Mesothelial cell of epicardium (in vitro differentiated cells): Measurements from ENCODE around the gene ATP1B2. TPM values are rescaled to one million over a fixed set of nuclear protein-coding genes. Genes with fewer than 3 reads are reported as not detected.
A peak's percentile ranks its signal among the peaks of the same experiment; 100 is the strongest.
"Not testable (repeated sequence)": the region's sequence is repeated elsewhere in the genome, so short reads cannot be mapped to it uniquely, and the experiment has no call there.

Experiments
- DNase-seq, 2 experiments: peaks; one replicate each; pipeline ENCODE4 v3.0.0; 2021; ENCODE audit warnings: low spot score in 2 of 2; ENCODE audit not compliant: unreplicated experiment in 2 of 2
- H3K27ac Mint-ChIP-seq: 2 replicates; pipeline ENCODE4 v1.8.0; 2021; ENCODE audit warnings: mixed read lengths
- H3K27me3 Mint-ChIP-seq: 2 replicates; pipeline ENCODE4 v1.8.0; 2021; ENCODE audit warnings: low read depth, mixed read lengths
- H3K36me3 Mint-ChIP-seq: 2 replicates; pipeline ENCODE4 v1.8.0; 2021; ENCODE audit warnings: mixed read lengths
- H3K4me1 Mint-ChIP-seq: 2 replicates; pipeline ENCODE4 v1.8.0; 2021; ENCODE audit warnings: mixed read lengths
- H3K4me3 Mint-ChIP-seq: 2 replicates; pipeline ENCODE4 v1.8.0; 2021; ENCODE audit warnings: mild to moderate bottlenecking, moderate library complexity, mixed read lengths
- H3K9me3 Mint-ChIP-seq: 2 replicates; pipeline ENCODE4 v1.8.0; 2021; ENCODE audit warnings: mixed read lengths
- CTCF ChIP-seq: fragments of 200-600 bp; sonication (generic); IDR thresholded peaks from one replicate; pipeline ENCODE4 v1.5.0; 2021; ENCODE audit warnings: antibody characterized with exemption; ENCODE audit not compliant: unreplicated experiment
- total RNA-seq: library from RNA; stranded (reverse); gene quantifications from 3 replicates; pipeline ENCODE4 v1.2.1, GENCODE V29; 2021

ATP1B2 gene
- total RNA-seq, 1 donor from 2014 or later, result 10.2 TPM

- H3K9me3 Mint-ChIP-seq, result no peaks in the 10 kb centered on the region
- no peak overlapping the region for H3K4me3 Mint-ChIP-seq
- H3K27me3 Mint-ChIP-seq, result peaks cover 10% of the 10 kb centered on the region
These were observed 9.9 kb upstream of the ATP1B2 start for GRCh38 chr17:7640783-7641182.

GRCh38 chr17:7641635-7642034 is 9.1 kb upstream of the ATP1B2 start:
- H3K27ac Mint-ChIP-seq, H3K36me3 Mint-ChIP-seq, H3K4me3 Mint-ChIP-seq, H3K27me3 Mint-ChIP-seq, DNase-seq, H3K9me3 Mint-ChIP-seq, H3K4me1 Mint-ChIP-seq: not testable (repeated sequence)

More at GRCh38 chr17:7640783-7641182, 9.9 kb upstream of the ATP1B2 start:
- Mint-ChIP-seq H3K4me1 (no peaks in the 10 kb centered on the region), H3K27ac (no peak overlapping the region), H3K36me3 (no peaks in the 10 kb centered on the region)
- no peak for TF ChIP-seq CTCF
- DNase-seq, result no peak

- Mint-ChIP-seq H3K27ac (no peak overlapping the region), H3K4me1 (peaks cover 2% of the 10 kb centered on the region), H3K27me3 (peaks cover 23% of the 10 kb centered on the region), H3K36me3 (no peaks in the 10 kb centered on the region), H3K4me3 (no peak overlapping the region), H3K9me3 (no peaks in the 10 kb centered on the region)
- no peak for TF ChIP-seq CTCF
- DNase-seq, result no peak
These were observed 6.0 kb upstream of the ATP1B2 start for GRCh38 chr17:7644775-7645174.

GRCh38 chr17:7646457-7646856 is 4.3 kb upstream of the ATP1B2 start:
- no peak overlapping the region for H3K4me3 Mint-ChIP-seq
- H3K27me3 Mint-ChIP-seq, result peaks cover 33% of the 10 kb centered on the region
- peaks cover 15% of the 10 kb centered on the region for H3K4me1 Mint-ChIP-seq
- H3K36me3 Mint-ChIP-seq, result no peaks in the 10 kb centered on the region
- no peak for DNase-seq
- no peak overlapping the region for H3K27ac Mint-ChIP-seq
- H3K9me3 Mint-ChIP-seq, result no peaks in the 10 kb centered on the region
- TF ChIP-seq CTCF, result no peak

GRCh38 chr17:7647018-7647417 is 3.7 kb upstream of the ATP1B2 start:
- DNase-seq, result no peak
- Mint-ChIP-seq H3K27ac (no peak overlapping the region), H3K36me3 (no peaks in the 10 kb centered on the region), H3K4me3 (no peak overlapping the region), H3K27me3 (peaks cover 32% of the 10 kb centered on the region), H3K4me1 (peaks cover 17% of the 10 kb centered on the region), H3K9me3 (no peaks in the 10 kb centered on the region)
- TF ChIP-seq CTCF, result no peak

- Mint-ChIP-seq H3K9me3 (no peaks in the 10 kb centered on the region), H3K4me3 (peak overlapping the region; percentile 82), H3K36me3 (no peaks in the 10 kb centered on the region), H3K27ac (no peak overlapping the region), H3K4me1 (peaks cover 34% of the 10 kb centered on the region), H3K27me3 (peaks cover 58% of the 10 kb centered on the region)
- DNase-seq, result no peak
- TF ChIP-seq CTCF, result no peak
These were observed 455 bp downstream of the ATP1B2 start for GRCh38 chr17:7651097-7651664.
